MM.1S (cell line): ENCODE results near the gene FPR1.

Source experiments
- DNase-seq: peaks from one replicate; pipeline ENCODE4 v3.0.0-alpha.2; 2015
- H2AFZ ChIP-seq: fragments of 300-600 bp; sonication (generic); 2 replicates; pipeline ENCODE4 v1.6.0; 2016; ENCODE audit warnings: antibody characterized with exemption, low read length
- H3F3A ChIP-seq: fragments of 300-600 bp; sonication (generic); 2 replicates; pipeline ENCODE4 v1.6.1; 2016; ENCODE audit warnings: mild to moderate bottlenecking, antibody characterized with exemption, low read length, moderate library complexity, mixed read lengths; ENCODE audit not compliant: insufficient read depth
- H3K27ac ChIP-seq: fragments of 300-600 bp; sonication (generic); 2 replicates; pipeline ENCODE4 v1.5.1; 2016; ENCODE audit warnings: mild to moderate bottlenecking, low read length
- H3K27me3 ChIP-seq: fragments of 300-600 bp; sonication (generic); replicated peaks from 2 replicates; pipeline ENCODE4 v1.6.0; 2016; ENCODE audit warnings: low read length; ENCODE audit not compliant: insufficient read depth
- H3K36me3 ChIP-seq: fragments of 300-600 bp; sonication (generic); replicated peaks from 2 replicates; pipeline ENCODE4 v1.6.1; 2016; ENCODE audit warnings: mild to moderate bottlenecking, low read length, mixed read lengths; ENCODE audit not compliant: insufficient read depth
- H3K4me1 ChIP-seq: fragments of 300-600 bp; sonication (generic); 2 replicates; pipeline ENCODE4 v1.6.1; 2016; ENCODE audit warnings: low read length, mixed read lengths
- H3K4me2 ChIP-seq: fragments of 300-600 bp; sonication (generic); 2 replicates; pipeline ENCODE4 v1.6.0; 2016; ENCODE audit warnings: low read depth, low read length
- H3K4me3 ChIP-seq: fragments of 300-600 bp; sonication (generic); 2 replicates; pipeline ENCODE4 v1.5.1; 2016; ENCODE audit warnings: low read length, mixed read lengths
- H3K79me2 ChIP-seq: fragments of 300-600 bp; sonication (generic); 2 replicates; pipeline ENCODE4 v1.6.1; 2016; ENCODE audit warnings: mixed run types, low read length, mixed read lengths
- H3K9ac ChIP-seq: fragments of 300-600 bp; sonication (generic); 2 replicates; pipeline ENCODE4 v1.6.1; 2016; ENCODE audit warnings: low read length, mixed read lengths
- H3K9me2 ChIP-seq: fragments of 300-600 bp; sonication (generic); replicated peaks from 2 replicates; pipeline ENCODE4 v1.6.1; 2016; ENCODE audit warnings: mild to moderate bottlenecking, low read length, mixed read lengths; ENCODE audit not compliant: insufficient read depth
- H3K9me3 ChIP-seq: fragments of 300-600 bp; sonication (generic); replicated peaks from 2 replicates; pipeline ENCODE4 v1.6.1; 2016; ENCODE audit warnings: mild to moderate bottlenecking, low read length, mixed read lengths; ENCODE audit not compliant: insufficient read depth
- H4K20me1 ChIP-seq: fragments of 300-600 bp; sonication (generic); 2 replicates; pipeline ENCODE4 v1.6.1; 2016; ENCODE audit warnings: mild to moderate bottlenecking, low read length, moderate library complexity, mixed read lengths; ENCODE audit not compliant: insufficient read depth
- EZH2 ChIP-seq: fragments of 300-600 bp; sonication (generic); optimal IDR thresholded peaks from 2 replicates; pipeline ENCODE3; 2017; ENCODE audit warnings: low read depth, mild to moderate bottlenecking, antibody characterized with exemption, low read length, mixed read lengths
- EZH2phosphoT487 ChIP-seq: fragments of 300-600 bp; sonication (generic); IDR thresholded peaks from 2 replicates; pipeline ENCODE4 v1.6.1; 2018; ENCODE audit warnings: antibody characterized with exemption, low read length
- TF ChIP-seq, protein P1 (sequence below): fragments of 300-600 bp; sonication (generic); IDR thresholded peaks from 2 replicates; pipeline ENCODE4 v1.5.1; 2016; ENCODE audit warnings: antibody characterized with exemption, low read length, mixed read lengths

FPR1 gene

DNA sequence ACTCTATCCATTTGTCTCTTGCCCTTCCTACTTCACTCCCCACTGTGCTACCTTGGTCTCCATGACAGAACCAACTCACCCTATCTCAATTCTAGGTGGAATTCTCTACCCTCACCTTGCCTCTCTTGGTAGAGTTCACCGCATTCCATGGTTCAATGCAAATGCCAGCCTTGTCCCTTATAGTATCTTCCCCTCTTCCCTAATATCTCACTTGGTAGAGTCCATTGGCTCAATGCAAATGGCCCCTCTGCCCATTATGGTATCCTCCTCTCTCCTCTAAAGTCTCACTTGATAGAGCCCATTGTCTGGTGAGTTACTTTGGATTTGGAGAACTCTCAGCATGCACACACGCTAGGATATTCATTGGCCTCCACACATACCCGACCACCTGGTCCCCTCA lies 35.8 kb downstream of the FPR1 start:
- H3K4me1 ChIP-seq: no peaks in the 10 kb centered on the region
- H4K20me1 ChIP-seq: no peaks in the 10 kb centered on the region
- no peaks in the 10 kb centered on the region for H3K79me2 ChIP-seq
- H3F3A ChIP-seq: no peaks in the 10 kb centered on the region
- H3K36me3 ChIP-seq: no peaks in the 10 kb centered on the region
- H2AFZ ChIP-seq: no peak overlapping the region
- H3K4me3 ChIP-seq: no peak overlapping the region
- no peaks in the 10 kb centered on the region for H3K9me3 ChIP-seq
- no peak for DNase-seq
- no peak overlapping the region for H3K27ac ChIP-seq
- H3K9me2 ChIP-seq: no peaks in the 10 kb centered on the region
- no peaks in the 10 kb centered on the region for H3K27me3 ChIP-seq
- no peak overlapping the region for H3K9ac ChIP-seq
- TF ChIP-seq EZH2: no peak
- TF ChIP-seq EZH2phosphoT487: no peak
- TF ChIP-seq, protein P1, sequence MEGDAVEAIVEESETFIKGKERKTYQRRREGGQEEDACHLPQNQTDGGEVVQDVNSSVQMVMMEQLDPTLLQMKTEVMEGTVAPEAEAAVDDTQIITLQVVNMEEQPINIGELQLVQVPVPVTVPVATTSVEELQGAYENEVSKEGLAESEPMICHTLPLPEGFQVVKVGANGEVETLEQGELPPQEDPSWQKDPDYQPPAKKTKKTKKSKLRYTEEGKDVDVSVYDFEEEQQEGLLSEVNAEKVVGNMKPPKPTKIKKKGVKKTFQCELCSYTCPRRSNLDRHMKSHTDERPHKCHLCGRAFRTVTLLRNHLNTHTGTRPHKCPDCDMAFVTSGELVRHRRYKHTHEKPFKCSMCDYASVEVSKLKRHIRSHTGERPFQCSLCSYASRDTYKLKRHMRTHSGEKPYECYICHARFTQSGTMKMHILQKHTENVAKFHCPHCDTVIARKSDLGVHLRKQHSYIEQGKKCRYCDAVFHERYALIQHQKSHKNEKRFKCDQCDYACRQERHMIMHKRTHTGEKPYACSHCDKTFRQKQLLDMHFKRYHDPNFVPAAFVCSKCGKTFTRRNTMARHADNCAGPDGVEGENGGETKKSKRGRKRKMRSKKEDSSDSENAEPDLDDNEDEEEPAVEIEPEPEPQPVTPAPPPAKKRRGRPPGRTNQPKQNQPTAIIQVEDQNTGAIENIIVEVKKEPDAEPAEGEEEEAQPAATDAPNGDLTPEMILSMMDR: no peak
- no peak overlapping the region for H3K4me2 ChIP-seq

DNA sequence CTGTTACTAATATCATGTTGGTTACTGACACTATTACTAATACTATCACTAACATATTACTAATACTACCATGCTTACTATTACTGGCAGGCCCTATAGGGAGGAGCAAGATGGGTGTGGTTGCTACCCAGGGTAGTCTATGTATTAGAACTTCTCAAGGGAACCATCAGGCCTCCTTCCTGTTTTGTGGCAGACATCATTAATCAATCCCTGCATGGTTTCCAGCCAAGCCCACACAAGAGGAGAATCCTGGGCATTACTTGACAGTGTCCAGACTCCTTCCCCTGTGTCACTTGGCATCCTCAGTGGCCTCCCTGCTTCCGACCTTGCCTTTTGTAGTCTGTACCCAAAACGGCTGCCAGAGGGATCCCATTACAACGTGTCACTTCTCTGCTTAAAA lies 36.8 kb downstream of the FPR1 start:
- no peak overlapping the region for H3K27ac ChIP-seq
- no peaks in the 10 kb centered on the region for H3K4me1 ChIP-seq
- no peaks in the 10 kb centered on the region for H3K79me2 ChIP-seq
- H3K4me3 ChIP-seq: no peak overlapping the region
- H3K9ac ChIP-seq: no peak overlapping the region
- no peaks in the 10 kb centered on the region for H3K9me2 ChIP-seq
- DNase-seq: no peak
- H3F3A ChIP-seq: no peaks in the 10 kb centered on the region
- no peak overlapping the region for H2AFZ ChIP-seq
- TF ChIP-seq EZH2phosphoT487 (no peak), EZH2 (no peak)
- TF ChIP-seq, protein P1: no peak
- no peaks in the 10 kb centered on the region for H4K20me1 ChIP-seq
- no peaks in the 10 kb centered on the region for H3K36me3 ChIP-seq
- H3K27me3 ChIP-seq: no peaks in the 10 kb centered on the region
- no peaks in the 10 kb centered on the region for H3K9me3 ChIP-seq
- no peak overlapping the region for H3K4me2 ChIP-seq

DNA sequence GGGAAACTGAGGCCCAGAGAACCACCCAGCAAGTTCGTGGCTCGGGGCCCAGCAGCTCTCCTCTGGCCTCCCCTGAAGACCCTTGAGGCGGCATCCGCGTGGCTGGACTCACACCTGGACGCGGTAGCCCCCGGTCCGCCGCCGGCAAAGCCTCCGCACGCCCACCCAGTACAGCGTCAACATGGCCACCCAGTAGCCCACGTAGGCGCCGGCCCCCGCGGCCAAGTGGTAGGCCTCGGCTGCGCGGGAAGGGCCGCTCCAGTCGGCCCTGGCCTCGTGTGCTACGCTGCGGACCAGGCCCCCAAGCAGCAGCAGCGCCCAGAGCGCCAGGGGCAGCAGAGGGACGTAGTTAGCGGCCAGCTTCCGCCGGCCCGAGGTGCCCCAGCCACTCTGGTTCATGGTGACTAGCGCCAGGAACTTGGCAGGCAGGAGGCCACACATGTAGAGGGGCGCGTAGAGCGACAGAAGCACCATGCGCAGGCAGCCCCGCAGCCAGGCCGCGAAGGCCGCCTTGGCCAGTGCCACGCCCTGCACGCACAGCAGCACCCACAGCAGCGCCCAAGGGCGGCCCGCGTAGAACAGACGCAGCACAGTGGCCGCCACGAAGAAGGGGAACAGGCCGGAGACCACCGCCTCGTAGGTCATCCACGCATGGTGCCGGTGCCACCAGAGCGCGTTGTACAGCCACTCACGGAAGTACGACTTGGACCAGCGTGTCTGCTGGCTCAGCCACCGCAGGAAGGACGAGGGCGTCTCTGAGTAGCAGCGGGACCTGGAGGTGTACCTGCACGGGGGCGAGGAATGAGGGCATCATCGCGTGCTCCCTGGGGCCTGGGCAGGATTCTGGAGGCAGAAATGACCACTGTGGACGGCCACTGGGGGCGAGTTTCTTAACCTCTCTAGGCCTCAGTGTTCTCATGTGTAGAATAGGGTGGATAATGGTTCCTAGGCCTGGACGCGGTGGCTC lies 38.1 kb downstream of the FPR1 start:
- Histone ChIP-seq H3K27ac (no peak overlapping the region), H3K36me3 (no peaks in the 10 kb centered on the region), H3F3A (no peaks in the 10 kb centered on the region), H2AFZ (no peak overlapping the region), H3K27me3 (no peaks in the 10 kb centered on the region), H3K9me2 (no peaks in the 10 kb centered on the region), H3K4me2 (no peak overlapping the region), H3K9me3 (no peaks in the 10 kb centered on the region), H4K20me1 (no peaks in the 10 kb centered on the region), H3K4me1 (no peaks in the 10 kb centered on the region), H3K79me2 (no peaks in the 10 kb centered on the region), H3K9ac (no peak overlapping the region), H3K4me3 (no peak overlapping the region)
- TF ChIP-seq, protein P1: no peak
- no peak for TF ChIP-seq EZH2phosphoT487
- TF ChIP-seq EZH2: no peak
- DNase-seq: no peak
